GM12865 (cell line): ENCODE data around the gene TCERG1L.

ENCODE experiments used
- DNase-seq: peaks from one replicate; pipeline ENCODE4 v3.0.0; 2010; ENCODE audit warnings: low read depth
- H3K4me3 ChIP-seq: 2 replicates; pipeline ENCODE4 v1.5.1; 2011; ENCODE audit warnings: mild to moderate bottlenecking, low read depth, low read length, control low read depth
- CTCF ChIP-seq: IDR thresholded peaks from 2 replicates; pipeline ENCODE4 v1.5.1; 2011; ENCODE audit warnings: low read length, control low read depth, low read depth, inconsistent platforms; ENCODE audit not compliant: insufficient read depth; ENCODE audit errors: missing control alignments

The TCERG1L gene

GRCh38 chr10:131121511-131122035 lies 189.9 kb downstream of the TCERG1L start:
- H3K4me3 ChIP-seq: no peak overlapping the region
- TF ChIP-seq CTCF: no peak
- DNase-seq: no peak

DNA sequence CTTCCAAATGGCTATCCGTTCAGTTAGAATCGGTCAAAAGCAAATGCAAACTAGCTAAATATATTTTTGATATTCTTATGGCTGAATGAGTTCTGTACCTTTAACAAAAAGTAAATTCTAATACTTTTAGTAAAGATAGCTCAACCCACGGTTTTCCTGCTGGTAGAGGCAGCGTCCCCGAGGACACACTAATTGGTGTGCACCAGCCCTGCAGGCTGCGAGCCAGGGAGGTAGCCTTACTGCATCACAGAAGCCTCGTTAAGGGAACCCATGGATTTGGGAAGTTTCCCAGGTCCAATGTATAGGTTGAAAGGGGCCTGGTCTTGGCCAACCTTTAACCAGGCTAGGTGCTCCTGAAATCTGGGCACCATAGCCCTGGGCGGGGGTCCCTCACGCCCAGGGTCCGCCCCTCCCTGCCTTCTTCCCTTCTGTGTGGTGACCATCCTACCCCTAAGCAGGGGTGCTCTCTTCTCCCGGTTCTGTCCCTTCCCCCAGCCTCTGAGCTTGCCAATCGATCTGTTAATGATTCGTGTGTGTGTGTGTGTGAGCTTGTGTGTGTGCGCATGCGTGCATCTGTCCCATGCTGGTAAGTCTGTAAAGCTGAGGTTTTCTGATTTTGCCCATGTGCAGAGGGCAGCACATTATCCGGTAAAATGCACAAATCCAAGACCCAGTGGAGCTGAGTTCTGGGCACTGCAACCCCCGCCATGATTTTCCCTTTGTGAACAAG lies 191.7 kb downstream of the TCERG1L start:
- no peak for DNase-seq
- H3K4me3 ChIP-seq: no peak overlapping the region
- no peak for TF ChIP-seq CTCF

DNA sequence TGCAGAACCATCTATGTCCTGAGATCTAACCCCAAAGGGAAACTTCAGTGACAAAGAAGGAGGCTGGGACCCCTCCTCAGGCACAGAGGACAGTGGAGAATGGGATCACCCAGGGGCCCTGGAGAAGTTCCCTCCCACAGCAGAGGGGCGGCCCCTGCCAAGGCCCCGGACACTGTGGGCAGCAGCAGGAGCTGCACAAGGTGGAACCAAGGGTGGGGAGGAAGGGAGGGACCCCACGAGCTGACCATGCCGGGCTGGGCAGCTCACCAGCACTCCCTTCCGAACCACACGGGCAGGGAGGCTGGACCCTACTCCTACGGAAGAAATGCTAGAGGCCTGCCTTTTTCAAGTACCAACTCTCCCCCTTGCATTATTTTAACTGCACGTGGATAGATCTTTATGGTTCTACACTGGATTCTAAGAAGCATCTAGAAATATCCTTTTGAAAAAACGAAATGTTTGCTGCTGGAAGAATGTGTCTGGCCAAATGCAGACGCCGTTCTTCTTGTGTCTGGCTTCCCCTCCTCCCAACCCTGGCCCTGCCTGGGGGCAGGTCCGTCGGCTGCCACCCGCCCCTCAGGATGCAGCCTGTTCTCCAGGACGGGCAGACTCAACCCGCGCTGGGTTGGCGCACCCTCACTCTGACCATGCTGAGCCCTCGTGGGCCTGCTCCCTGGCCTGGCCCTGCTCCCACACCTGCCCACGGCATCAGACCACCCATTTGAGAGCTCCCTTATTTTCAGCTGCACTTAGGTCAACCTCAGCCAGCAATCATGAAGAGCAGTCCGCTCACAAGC lies 193.9 kb downstream of the TCERG1L start:
- no peak for DNase-seq
- no peak overlapping the region for H3K4me3 ChIP-seq
- no peak for TF ChIP-seq CTCF

DNA sequence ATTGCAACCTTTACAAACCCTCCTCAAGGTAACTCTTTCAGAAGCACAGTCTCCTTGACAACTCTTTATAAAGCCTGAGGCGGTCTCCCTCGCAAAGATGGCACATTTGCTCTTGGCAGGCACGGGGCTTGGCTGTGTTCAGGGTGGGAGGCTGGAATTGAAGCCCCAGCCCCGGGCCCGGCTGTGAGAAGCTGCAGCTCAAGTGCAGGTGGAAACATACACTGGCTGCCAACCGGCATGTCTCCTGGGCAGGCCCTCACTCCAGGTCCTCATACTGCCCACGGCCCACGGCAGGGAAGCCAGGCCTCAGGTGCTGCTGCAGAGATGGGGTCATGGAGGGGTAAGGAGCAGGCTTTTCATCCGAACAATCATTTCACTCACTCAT lies 194.5 kb downstream of the TCERG1L start:
- TF ChIP-seq CTCF: no peak
- H3K4me3 ChIP-seq: no peak overlapping the region
- DNase-seq: no peak

DNA sequence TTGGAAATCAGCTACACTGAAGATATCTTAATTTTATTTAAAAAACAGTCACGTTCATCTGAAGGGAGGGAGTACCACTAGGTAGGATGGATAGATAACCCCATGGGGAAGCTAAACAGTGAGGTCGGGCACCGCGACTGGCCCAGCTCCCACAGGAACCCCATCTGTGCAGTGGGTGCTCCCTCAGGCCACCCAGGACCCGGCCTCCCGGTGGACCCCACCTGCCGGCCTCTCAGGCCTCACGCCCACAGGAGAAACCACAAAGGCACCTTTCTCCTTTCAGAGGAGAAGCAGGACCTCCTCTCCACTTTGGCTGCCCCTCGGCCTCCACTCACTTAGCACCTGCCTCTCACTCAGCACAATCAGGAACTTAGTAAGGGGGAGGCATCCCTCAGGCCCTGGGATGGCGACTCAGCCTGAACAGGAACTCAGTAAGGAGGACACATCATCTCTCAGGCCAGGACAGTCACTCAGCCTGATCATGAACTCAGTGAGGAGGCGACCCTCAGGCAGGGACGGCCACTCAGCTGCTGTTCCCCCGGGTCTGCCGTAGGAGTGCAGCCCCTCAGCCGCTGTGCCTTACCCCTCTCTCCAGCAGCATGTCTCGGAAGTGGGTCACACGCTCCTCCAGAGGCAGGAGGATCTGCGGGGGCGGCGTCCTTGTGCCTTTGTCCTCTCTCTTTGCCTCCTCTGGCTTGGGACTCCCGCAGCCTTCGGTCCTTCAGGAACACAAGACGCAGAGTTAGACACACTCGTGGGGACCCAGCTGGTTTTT lies 195.1 kb downstream of the TCERG1L start:
- TF ChIP-seq CTCF: no peak
- DNase-seq: no peak
- H3K4me3 ChIP-seq: no peak overlapping the region

GRCh38 chr10:131115801-131116200 lies 195.7 kb downstream of the TCERG1L start:
- no peak for DNase-seq
- no peak for TF ChIP-seq CTCF

More at GRCh38 chr10:131115801-131116200, 195.7 kb downstream of the TCERG1L start:
- no peak overlapping the region for H3K4me3 ChIP-seq
